Peyer's patch (tissue), 4 donors: ENCODE results near the gene CCDC71L. TPM values are rescaled to one million over a fixed set of nuclear protein-coding genes. Genes with fewer than 3 reads are reported as not detected.

Experiments used
- DNase-seq, 3 donors: peaks; one replicate each; pipeline ENCODE4 v3.0.0-alpha.2; 2017 to 2019
- H3K27ac ChIP-seq, 4 donors: fragments of 200-600 bp; sonication (generic); one replicate each; pipeline ENCODE4 v1.5.1; 2016 to 2019
- H3K27me3 ChIP-seq, 2 donors: fragments of 200-600 bp; sonication (generic); one replicate each; pipeline ENCODE4 v1.5.1; 2019
- H3K36me3 ChIP-seq, 3 donors: fragments of 200-600 bp; sonication (generic); one replicate each; pipeline ENCODE4 v1.5.1; 2016 to 2019
- H3K4me1 ChIP-seq, 4 donors: fragments of 200-600 bp; sonication (generic); one replicate each; pipeline ENCODE4 v1.5.1; 2016 to 2019
- H3K4me3 ChIP-seq, 4 donors: fragments of 200-600 bp; sonication (generic); 1 replicate in 3 of 4; 2 replicates in 1 of 4; pipeline ENCODE4 v1.5.1; 2016 to 2019; ENCODE audit warnings: mild to moderate bottlenecking in 1 of 4
- H3K9me3 ChIP-seq, 4 donors: fragments of 200-600 bp; sonication (generic); one replicate each; pipeline ENCODE4 v1.5.1; 2016 to 2019; ENCODE audit warnings: mild to moderate bottlenecking in 1 of 4
- CTCF ChIP-seq, 6 experiments: fragments of 450-650 bp in 4 of 6; fragments of 200-600 bp in 2 of 6; sonication (generic) in 1 of 6; IDR thresholded peaks; one replicate each; pipeline ENCODE4 v1.5.1; 2017 to 2019; ENCODE audit warnings: antibody characterized with exemption in 6 of 6, mild to moderate bottlenecking in 3 of 6, moderate library complexity in 1 of 6
- POLR2A ChIP-seq, 2 donors: fragments of 450-650 bp; IDR thresholded peaks; one replicate each; pipeline ENCODE4 v1.5.1; 2017; ENCODE audit warnings: antibody characterized with exemption in 2 of 2, mild to moderate bottlenecking in 2 of 2, moderate library complexity in 2 of 2
- total RNA-seq, 4 donors: library from RNA; depleted of rRNA; stranded (reverse); fragments of >200 nt; gene quantifications; one replicate each; pipeline ENCODE4 v1.1.0, GENCODE V29; 2016

Gene CCDC71L
- total RNA-seq, 4 donors from 2014 or later = 20.3 to 33.8 (median 23.8) TPM

DNA sequence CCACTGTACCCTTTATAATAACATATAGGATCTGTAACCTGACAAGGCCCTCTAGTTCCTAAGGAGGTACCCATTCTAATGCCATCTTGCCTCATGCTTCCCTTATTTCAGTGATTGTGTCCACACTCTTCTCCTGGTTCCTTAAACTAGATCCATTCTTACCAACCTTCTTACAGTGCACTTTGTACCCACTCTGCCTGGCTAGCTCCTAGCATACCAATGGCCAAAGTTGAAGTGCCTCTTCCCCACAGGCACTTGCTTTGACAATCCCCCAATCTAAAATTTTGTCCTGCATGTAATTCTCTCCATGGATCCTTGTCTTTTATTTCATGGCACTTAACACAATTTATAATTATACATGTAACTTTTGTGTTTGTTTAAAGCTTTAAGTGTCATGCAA, 40.9 kb downstream of the CCDC71L start:
- no peak overlapping the region for H3K27ac ChIP-seq
- DNase-seq = no peak
- TF ChIP-seq POLR2A (IDR thresholded peaks at IDR 0.05) = no peak
- no peak for TF ChIP-seq CTCF (IDR thresholded peaks at IDR 0.05)
- H3K4me3 ChIP-seq = no peak overlapping the region
- H3K4me1 ChIP-seq = no peaks in the 10 kb centered on the region
- H3K27me3 ChIP-seq = no peaks in the 10 kb centered on the region
- H3K36me3 ChIP-seq = no peaks in the 10 kb centered on the region
- peaks cover 0 to 8% (median 2%) of the 10 kb centered on the region in 4 donors for H3K9me3 ChIP-seq

DNA sequence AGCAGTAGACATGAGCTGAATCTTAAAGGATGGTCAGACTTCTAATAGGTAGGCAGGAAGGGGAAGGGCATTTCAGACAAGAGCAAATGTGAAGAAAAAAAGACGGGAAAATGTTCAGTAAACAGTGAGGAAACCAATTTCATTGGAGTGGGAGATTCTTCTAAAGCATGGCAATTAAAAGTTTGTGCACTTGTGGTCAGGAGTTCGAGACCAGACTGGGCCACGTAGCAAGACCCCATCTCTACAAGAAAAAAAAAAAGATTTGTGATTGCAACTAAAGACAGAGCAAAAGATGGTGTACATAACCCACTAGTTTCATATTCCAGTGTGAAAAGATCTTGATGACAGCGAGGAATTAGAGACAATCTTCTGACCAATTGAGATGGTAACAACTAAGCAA, 41.7 kb downstream of the CCDC71L start:
- H3K27ac ChIP-seq = no peak overlapping the region
- no peak overlapping the region for H3K4me3 ChIP-seq
- H3K9me3 ChIP-seq = peaks cover 0 to 8% (median 2%) of the 10 kb centered on the region in 4 donors
- TF ChIP-seq CTCF (IDR thresholded peaks at IDR 0.05) (no peak), POLR2A (IDR thresholded peaks at IDR 0.05) (no peak)
- H3K27me3 ChIP-seq = no peaks in the 10 kb centered on the region
- no peak for DNase-seq
- no peaks in the 10 kb centered on the region for H3K36me3 ChIP-seq
- H3K4me1 ChIP-seq = no peaks in the 10 kb centered on the region

- Histone ChIP-seq H3K36me3 (no peaks in the 10 kb centered on the region), H3K9me3 (peaks cover 0 to 8% (median 2%) of the 10 kb centered on the region in 4 donors), H3K27me3 (no peaks in the 10 kb centered on the region), H3K4me3 (no peak overlapping the region), H3K27ac (no peak overlapping the region), H3K4me1 (no peaks in the 10 kb centered on the region)
- DNase-seq = no peak
- TF ChIP-seq POLR2A (IDR thresholded peaks at IDR 0.05) (no peak), CTCF (IDR thresholded peaks at IDR 0.05) (no peak)
Observed at GRCh38 chr7:106618480-106618879, 42.5 kb downstream of the CCDC71L start.

- H3K27ac ChIP-seq = no peak overlapping the region
- TF ChIP-seq POLR2A (IDR thresholded peaks at IDR 0.05) = no peak
- TF ChIP-seq CTCF (IDR thresholded peaks at IDR 0.05) = no peak
- no peaks in the 10 kb centered on the region for H3K36me3 ChIP-seq
- DNase-seq = no peak
- H3K4me1 ChIP-seq = no peaks in the 10 kb centered on the region
- H3K27me3 ChIP-seq = no peaks in the 10 kb centered on the region
- no peak overlapping the region for H3K4me3 ChIP-seq
- peaks cover 0 to 8% (median 2%) of the 10 kb centered on the region in 4 donors for H3K9me3 ChIP-seq
Observed at GRCh38 chr7:106617860-106618259, 43.1 kb downstream of the CCDC71L start.

DNA sequence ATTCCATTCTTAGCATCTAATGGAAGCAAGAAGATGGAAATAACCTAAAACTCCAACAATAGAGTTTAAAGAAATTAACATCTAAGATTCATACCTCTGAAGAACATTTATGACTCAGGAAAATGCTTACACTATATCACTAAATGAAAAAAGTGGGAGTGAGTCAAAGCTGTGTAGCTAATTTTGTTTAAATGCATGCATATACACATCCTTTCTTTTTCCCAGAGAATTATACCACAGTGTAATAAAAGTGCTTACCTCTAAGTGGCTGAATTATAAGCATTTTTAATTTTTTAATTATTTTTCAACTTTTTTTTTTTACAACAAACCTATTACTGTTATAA, 44.3 kb downstream of the CCDC71L start:
- Histone ChIP-seq H3K27ac (no peak overlapping the region), H3K27me3 (no peaks in the 10 kb centered on the region), H3K4me3 (no peak overlapping the region), H3K4me1 (no peaks in the 10 kb centered on the region), H3K36me3 (no peaks in the 10 kb centered on the region), H3K9me3 (peaks cover 0 to 8% (median 2%) of the 10 kb centered on the region in 4 donors)
- no peak for DNase-seq
- TF ChIP-seq POLR2A (IDR thresholded peaks at IDR 0.05) (no peak), CTCF (IDR thresholded peaks at IDR 0.05) (no peak)
